ENCODE data around the gene CENPM. TPM values are rescaled to one million over a fixed set of nuclear protein-coding genes. Genes with fewer than 3 reads are reported as not detected.

Gene CENPM
- total RNA-seq, 2 donors from 2014 or later, result not detected

DNA sequence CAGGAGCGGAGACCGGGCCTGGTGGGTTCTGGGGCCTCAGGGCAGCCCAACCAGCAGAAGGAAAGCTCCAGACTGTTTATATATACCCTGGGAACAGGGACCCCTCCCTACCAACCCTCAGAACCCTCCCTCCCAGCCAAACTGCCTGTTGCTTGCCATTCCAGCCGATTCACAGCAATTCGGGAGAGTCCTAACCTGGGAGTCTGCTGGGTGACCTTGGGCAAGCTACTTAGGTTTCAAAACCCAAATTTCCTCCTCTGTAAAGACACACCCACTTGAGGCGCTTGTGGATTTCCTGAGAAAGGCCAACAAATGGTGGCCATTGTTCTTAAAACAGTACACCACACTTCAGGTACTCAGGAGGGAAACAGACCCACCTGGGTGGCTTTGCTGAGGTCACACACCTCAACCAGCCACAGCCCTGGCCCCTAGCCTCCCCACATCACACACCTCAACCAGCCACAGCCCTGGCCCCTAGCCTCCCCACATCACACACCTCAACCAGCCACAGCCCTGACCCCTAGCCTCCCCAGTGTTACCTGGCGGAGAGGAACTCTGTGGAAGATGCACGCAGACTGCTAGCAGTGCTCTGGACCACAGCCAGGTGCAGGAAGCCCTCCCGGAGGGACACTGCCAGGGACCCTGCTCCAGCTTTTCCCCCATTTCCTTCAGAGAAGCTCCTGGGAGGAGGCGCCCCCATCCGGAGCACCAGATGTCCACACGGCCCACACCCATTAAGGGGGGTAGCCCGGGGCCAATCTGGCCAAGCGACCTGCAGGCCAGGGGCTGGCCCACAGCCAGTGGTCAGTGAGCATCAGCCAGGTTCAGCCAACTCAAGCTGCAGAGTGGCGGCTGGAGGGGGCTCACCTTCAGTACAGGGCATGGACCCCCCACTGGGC, 38.3 kb downstream of the CENPM start:
- Histone ChIP-seq H3K9me3 (no peaks in the 10 kb centered on the region), H3K27ac (no peak overlapping the region), H3K4me1 (ENCODE audit: control insufficient read depth in 1 of 2, low read depth in 2 of 2) (peaks cover 13 to 19% of the 10 kb centered on the region in 2 donors), H3K27me3 (replicated peaks; ENCODE audit: insufficient read depth) (peaks cover 14% of the 10 kb centered on the region), H3K36me3 (peaks cover 22% of the 10 kb centered on the region), H3K4me3 (no peak overlapping the region)
- no peak for DNase-seq (ENCODE audit: low spot score)
- no peak for ATAC-seq (ENCODE audit: insufficient number of reproducible peaks, low FRiP score, low read depth)
- TF ChIP-seq, protein P1, sequence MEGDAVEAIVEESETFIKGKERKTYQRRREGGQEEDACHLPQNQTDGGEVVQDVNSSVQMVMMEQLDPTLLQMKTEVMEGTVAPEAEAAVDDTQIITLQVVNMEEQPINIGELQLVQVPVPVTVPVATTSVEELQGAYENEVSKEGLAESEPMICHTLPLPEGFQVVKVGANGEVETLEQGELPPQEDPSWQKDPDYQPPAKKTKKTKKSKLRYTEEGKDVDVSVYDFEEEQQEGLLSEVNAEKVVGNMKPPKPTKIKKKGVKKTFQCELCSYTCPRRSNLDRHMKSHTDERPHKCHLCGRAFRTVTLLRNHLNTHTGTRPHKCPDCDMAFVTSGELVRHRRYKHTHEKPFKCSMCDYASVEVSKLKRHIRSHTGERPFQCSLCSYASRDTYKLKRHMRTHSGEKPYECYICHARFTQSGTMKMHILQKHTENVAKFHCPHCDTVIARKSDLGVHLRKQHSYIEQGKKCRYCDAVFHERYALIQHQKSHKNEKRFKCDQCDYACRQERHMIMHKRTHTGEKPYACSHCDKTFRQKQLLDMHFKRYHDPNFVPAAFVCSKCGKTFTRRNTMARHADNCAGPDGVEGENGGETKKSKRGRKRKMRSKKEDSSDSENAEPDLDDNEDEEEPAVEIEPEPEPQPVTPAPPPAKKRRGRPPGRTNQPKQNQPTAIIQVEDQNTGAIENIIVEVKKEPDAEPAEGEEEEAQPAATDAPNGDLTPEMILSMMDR (IDR thresholded peaks at IDR 0.05), result no peak

GRCh38 chr22:41907436-41908401, 39.2 kb downstream of the CENPM start:
- Histone ChIP-seq H3K4me1 (ENCODE audit: control insufficient read depth in 1 of 2, low read depth in 2 of 2) (peaks cover 13 to 19% of the 10 kb centered on the region in 2 donors), H3K36me3 (peaks cover 29% of the 10 kb centered on the region), H3K27me3 (replicated peaks; ENCODE audit: insufficient read depth) (peaks cover 7% of the 10 kb centered on the region), H3K9me3 (no peaks in the 10 kb centered on the region), H3K4me3 (no peak overlapping the region), H3K27ac (no peak overlapping the region)
- TF ChIP-seq, protein P1 (IDR thresholded peaks at IDR 0.05), result no peak
- ATAC-seq (ENCODE audit: insufficient number of reproducible peaks, low FRiP score, low read depth), result no peak
- no peak for DNase-seq (ENCODE audit: low spot score)

DNA sequence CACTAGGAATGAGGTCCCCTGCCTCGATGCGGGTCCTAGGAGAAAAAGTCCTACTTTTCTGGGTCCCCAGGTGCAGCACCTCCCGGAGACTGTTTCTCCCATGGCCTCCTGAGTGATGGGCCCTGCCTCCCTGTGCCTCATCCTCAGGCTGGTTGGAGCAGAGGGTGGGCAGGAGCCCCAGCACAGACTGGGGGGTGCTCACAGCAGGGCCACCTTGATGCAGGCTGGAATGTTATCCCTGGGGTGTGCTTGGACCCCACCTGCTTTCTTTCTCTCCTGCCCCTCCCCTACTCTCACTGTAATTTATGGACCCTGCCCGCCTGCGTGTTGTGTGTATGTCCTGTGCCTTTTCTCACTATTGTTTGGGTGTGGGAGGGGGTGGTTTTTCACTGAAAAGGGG, 40.1 kb downstream of the CENPM start:
- Histone ChIP-seq H3K36me3 (peaks cover 37% of the 10 kb centered on the region), H3K27ac (no peak overlapping the region), H3K27me3 (replicated peaks; ENCODE audit: insufficient read depth) (peaks cover 7% of the 10 kb centered on the region), H3K4me1 (ENCODE audit: control insufficient read depth in 1 of 2, low read depth in 2 of 2) (peaks cover 13 to 19% of the 10 kb centered on the region in 2 donors), H3K4me3 (no peak overlapping the region), H3K9me3 (no peaks in the 10 kb centered on the region)
- TF ChIP-seq, protein P1 (IDR thresholded peaks at IDR 0.05), result no peak
- no peak for ATAC-seq (ENCODE audit: insufficient number of reproducible peaks, low FRiP score, low read depth)
- DNase-seq (ENCODE audit: low spot score), result no peak

DNA sequence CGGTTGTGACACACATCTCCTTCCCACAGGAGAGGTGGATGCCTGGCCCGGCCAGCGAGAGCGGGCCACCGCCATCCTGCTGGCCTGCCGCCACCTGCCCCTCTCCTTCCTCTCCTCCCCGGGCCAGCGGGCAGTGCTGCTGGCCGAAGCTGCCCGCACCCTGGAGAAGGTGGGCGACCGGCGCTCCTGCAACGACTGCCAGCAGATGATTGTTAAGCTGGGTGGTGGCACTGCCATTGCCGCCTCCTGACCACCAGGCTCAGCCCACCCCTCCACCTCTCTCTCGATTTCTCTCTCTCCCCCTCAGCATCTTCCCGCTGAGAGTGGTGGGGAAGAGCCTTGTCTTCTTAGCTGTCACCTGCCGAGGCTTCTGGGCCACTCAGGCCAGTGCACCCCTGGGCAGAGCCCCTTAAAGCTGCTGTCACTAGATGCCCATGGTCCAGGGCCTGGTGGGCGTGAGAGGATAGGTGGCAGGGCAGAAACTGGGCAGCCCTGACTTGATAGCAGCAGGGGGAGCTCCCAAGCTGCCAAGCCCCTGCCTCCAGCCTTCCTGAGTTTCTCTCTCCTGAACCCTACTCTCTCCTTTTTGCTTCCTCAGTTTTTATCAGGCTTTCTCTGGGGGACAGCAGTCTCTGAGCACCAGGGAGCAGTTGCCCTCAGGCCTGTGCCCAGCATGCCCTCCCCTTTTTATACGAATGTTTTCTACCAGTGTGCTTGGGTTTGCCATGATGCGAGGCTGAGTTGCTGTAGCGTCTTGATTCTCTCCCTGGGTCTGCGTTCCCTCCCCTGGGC, 41.3 kb downstream of the CENPM start:
- TF ChIP-seq, protein P1 (IDR thresholded peaks at IDR 0.05), result no peak
- Histone ChIP-seq H3K9me3 (no peaks in the 10 kb centered on the region), H3K27ac (no peak overlapping the region), H3K4me3 (no peak overlapping the region), H3K4me1 (ENCODE audit: control insufficient read depth in 1 of 2, low read depth in 2 of 2) (peaks cover 4 to 8% of the 10 kb centered on the region in 2 donors), H3K27me3 (replicated peaks; ENCODE audit: insufficient read depth) (no peaks in the 10 kb centered on the region), H3K36me3 (peaks cover 44% of the 10 kb centered on the region)
- DNase-seq (ENCODE audit: low spot score) (no peak), ATAC-seq (ENCODE audit: insufficient number of reproducible peaks, low FRiP score, low read depth) (no peak)

Data from thoracic aorta (tissue), 2 donors.